WTC11 (cell line): ENCODE data around the gene HYDIN.

Experiments used
- CREM ChIP-seq: sonication (generic); formaldehyde crosslinking; IDR thresholded peaks from 2 replicates; pipeline ENCODE4 v1.8.1; 2022; ENCODE audit warnings: mild to moderate bottlenecking, missing genetic modification reagents, moderate library complexity
- NR2C2 ChIP-seq: sonication (generic); formaldehyde crosslinking; IDR thresholded peaks from 2 replicates; pipeline ENCODE4 v1.8.0; 2022; ENCODE audit warnings: mild to moderate bottlenecking, missing genetic modification reagents
- SP1 ChIP-seq: sonication (generic); formaldehyde crosslinking; conservative IDR thresholded peaks from 2 replicates; pipeline ENCODE4 v1.8.1; 2022; ENCODE audit warnings: missing genetic modification reagents
- TCF7 ChIP-seq: sonication (generic); formaldehyde crosslinking; IDR thresholded peaks from 2 replicates; pipeline ENCODE4 v1.8.0; 2022; ENCODE audit warnings: mild to moderate bottlenecking, low read depth, missing genetic modification reagents, moderate library complexity
- TF ChIP-seq, protein P1 (sequence below): fragments of 200-600 bp; IDR thresholded peaks from 2 replicates; pipeline ENCODE4 v1.8.0; 2022; ENCODE audit warnings: antibody characterized with exemption
- TF ChIP-seq, protein P2 (sequence below): sonication (generic); formaldehyde crosslinking; IDR thresholded peaks from 2 replicates; pipeline ENCODE4 v1.8.0; 2023; ENCODE audit warnings: mild to moderate bottlenecking, missing genetic modification reagents
- TF ChIP-seq, protein P3 (sequence below): sonication (generic); formaldehyde crosslinking; IDR thresholded peaks from 2 replicates; pipeline ENCODE4 v1.8.0; 2022; ENCODE audit warnings: mild to moderate bottlenecking, missing genetic modification reagents
- TF ChIP-seq, protein P4 (sequence below): sonication (generic); formaldehyde crosslinking; IDR thresholded peaks from 2 replicates; pipeline ENCODE4 v1.8.1; 2023; ENCODE audit warnings: mild to moderate bottlenecking, missing genetic modification reagents, moderate library complexity
- TF ChIP-seq, protein P5 (sequence below): sonication (generic); formaldehyde crosslinking; IDR thresholded peaks from 2 replicates; pipeline ENCODE4 v1.8.1; 2022; ENCODE audit warnings: low read depth, mild to moderate bottlenecking, moderate library complexity, missing genetic modification reagents, borderline replicate concordance
- TF ChIP-seq, protein P6 (sequence below): sonication (generic); formaldehyde crosslinking; IDR thresholded peaks from 2 replicates; pipeline ENCODE4 v1.8.1; 2023; ENCODE audit warnings: mild to moderate bottlenecking, moderate library complexity, missing genetic modification reagents

DNA sequence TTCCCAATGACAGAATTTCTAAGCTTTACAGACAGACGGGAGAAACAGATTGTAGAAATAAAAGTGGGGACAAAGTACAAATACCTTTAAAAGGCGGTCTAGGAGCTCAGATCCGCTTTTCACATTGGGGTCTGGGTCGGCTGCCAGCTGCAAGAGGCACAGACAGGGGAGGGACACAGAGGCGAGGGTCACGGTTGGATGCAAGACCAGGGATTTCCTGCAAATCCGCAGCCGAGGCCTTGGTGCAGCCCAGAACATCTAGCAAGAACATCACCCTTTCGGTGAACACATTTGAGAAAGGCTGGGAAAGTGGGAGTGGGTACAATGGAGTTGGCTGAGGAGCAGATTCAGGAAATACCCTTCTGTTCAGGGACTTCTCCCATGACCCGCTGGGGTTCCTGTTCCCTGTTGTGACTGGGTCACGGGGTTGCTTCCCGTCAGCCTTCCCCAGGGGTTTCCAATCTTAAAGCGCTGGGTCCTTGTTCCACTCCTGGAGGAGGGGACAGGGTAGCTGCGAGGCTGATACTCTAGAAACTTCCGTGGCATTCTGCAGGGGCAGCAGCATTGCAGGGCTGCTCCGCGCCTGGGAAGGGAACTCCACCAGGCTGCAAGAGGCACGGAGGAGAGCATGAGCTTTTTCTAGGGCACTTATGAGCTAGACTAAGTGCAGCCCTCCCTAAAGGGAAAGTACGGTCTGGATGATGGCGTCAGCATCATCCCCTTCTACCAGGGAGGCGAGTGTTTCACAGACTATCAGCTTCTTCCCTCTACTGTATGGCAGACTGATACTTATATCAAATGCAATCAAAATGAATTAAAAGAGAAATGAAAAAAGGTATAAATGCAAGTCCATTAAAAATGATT is 445.6 kb downstream of the HYDIN start:
- TF ChIP-seq, protein P1, sequence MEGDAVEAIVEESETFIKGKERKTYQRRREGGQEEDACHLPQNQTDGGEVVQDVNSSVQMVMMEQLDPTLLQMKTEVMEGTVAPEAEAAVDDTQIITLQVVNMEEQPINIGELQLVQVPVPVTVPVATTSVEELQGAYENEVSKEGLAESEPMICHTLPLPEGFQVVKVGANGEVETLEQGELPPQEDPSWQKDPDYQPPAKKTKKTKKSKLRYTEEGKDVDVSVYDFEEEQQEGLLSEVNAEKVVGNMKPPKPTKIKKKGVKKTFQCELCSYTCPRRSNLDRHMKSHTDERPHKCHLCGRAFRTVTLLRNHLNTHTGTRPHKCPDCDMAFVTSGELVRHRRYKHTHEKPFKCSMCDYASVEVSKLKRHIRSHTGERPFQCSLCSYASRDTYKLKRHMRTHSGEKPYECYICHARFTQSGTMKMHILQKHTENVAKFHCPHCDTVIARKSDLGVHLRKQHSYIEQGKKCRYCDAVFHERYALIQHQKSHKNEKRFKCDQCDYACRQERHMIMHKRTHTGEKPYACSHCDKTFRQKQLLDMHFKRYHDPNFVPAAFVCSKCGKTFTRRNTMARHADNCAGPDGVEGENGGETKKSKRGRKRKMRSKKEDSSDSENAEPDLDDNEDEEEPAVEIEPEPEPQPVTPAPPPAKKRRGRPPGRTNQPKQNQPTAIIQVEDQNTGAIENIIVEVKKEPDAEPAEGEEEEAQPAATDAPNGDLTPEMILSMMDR = no peak
- TF ChIP-seq, protein P2, sequence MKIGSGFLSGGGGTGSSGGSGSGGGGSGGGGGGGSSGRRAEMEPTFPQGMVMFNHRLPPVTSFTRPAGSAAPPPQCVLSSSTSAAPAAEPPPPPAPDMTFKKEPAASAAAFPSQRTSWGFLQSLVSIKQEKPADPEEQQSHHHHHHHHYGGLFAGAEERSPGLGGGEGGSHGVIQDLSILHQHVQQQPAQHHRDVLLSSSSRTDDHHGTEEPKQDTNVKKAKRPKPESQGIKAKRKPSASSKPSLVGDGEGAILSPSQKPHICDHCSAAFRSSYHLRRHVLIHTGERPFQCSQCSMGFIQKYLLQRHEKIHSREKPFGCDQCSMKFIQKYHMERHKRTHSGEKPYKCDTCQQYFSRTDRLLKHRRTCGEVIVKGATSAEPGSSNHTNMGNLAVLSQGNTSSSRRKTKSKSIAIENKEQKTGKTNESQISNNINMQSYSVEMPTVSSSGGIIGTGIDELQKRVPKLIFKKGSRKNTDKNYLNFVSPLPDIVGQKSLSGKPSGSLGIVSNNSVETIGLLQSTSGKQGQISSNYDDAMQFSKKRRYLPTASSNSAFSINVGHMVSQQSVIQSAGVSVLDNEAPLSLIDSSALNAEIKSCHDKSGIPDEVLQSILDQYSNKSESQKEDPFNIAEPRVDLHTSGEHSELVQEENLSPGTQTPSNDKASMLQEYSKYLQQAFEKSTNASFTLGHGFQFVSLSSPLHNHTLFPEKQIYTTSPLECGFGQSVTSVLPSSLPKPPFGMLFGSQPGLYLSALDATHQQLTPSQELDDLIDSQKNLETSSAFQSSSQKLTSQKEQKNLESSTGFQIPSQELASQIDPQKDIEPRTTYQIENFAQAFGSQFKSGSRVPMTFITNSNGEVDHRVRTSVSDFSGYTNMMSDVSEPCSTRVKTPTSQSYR = no peak
- TF ChIP-seq CREM (CRISPR knock-in tag) = no peak
- no peak for TF ChIP-seq TCF7 (CRISPR knock-in tag)
- TF ChIP-seq, protein P3, sequence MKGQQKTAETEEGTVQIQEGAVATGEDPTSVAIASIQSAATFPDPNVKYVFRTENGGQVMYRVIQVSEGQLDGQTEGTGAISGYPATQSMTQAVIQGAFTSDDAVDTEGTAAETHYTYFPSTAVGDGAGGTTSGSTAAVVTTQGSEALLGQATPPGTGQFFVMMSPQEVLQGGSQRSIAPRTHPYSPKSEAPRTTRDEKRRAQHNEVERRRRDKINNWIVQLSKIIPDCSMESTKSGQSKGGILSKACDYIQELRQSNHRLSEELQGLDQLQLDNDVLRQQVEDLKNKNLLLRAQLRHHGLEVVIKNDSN (CRISPR knock-in tag) = no peak
- TF ChIP-seq SP1 = no peak
- TF ChIP-seq NR2C2 (CRISPR knock-in tag) = no peak
- TF ChIP-seq, protein P4, sequence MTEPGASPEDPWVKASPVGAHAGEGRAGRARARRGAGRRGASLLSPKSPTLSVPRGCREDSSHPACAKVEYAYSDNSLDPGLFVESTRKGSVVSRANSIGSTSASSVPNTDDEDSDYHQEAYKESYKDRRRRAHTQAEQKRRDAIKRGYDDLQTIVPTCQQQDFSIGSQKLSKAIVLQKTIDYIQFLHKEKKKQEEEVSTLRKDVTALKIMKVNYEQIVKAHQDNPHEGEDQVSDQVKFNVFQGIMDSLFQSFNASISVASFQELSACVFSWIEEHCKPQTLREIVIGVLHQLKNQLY (CRISPR knock-in tag) = no peak
- TF ChIP-seq, protein P5, sequence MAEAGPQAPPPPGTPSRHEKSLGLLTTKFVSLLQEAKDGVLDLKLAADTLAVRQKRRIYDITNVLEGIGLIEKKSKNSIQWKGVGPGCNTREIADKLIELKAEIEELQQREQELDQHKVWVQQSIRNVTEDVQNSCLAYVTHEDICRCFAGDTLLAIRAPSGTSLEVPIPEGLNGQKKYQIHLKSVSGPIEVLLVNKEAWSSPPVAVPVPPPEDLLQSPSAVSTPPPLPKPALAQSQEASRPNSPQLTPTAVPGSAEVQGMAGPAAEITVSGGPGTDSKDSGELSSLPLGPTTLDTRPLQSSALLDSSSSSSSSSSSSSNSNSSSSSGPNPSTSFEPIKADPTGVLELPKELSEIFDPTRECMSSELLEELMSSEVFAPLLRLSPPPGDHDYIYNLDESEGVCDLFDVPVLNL = no peak
- TF ChIP-seq, protein P6, sequence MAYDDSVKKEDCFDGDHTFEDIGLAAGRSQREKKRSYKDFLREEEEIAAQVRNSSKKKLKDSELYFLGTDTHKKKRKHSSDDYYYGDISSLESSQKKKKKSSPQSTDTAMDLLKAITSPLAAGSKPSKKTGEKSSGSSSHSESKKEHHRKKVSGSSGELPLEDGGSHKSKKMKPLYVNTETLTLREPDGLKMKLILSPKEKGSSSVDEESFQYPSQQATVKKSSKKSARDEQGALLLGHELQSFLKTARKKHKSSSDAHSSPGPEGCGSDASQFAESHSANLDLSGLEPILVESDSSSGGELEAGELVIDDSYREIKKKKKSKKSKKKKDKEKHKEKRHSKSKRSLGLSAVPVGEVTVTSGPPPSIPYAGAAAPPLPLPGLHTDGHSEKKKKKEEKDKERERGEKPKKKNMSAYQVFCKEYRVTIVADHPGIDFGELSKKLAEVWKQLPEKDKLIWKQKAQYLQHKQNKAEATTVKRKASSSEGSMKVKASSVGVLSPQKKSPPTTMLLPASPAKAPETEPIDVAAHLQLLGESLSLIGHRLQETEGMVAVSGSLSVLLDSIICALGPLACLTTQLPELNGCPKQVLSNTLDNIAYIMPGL (CRISPR knock-in tag) = no peak
